ENCODE data around the gene ADCY3.

The ADCY3 gene

GRCh38 chr2:24826773-24827145 lies 93.3 kb downstream of the ADCY3 start:
- in situ Hi-C loops (cut with MboI; ENCODE audit: low pct_unique_long_range_greater_than_20kb, low sequenced_read_pairs): loop anchor here (25.0 kb wide), 1 partner anchor 414 kb away; no protein-coding TSS in a partner anchor

GRCh38 chr2:24825883-24826772 lies 93.9 kb downstream of the ADCY3 start:
- no peak for DNase-seq
- in situ Hi-C loops (cut with MboI; ENCODE audit: low pct_unique_long_range_greater_than_20kb, low sequenced_read_pairs): loop anchor here (25.0 kb wide), 1 partner anchor 414 kb away; no protein-coding TSS in a partner anchor

More at GRCh38 chr2:24826773-24827145, 93.3 kb downstream of the ADCY3 start:
- no peak for DNase-seq

GRCh38 chr2:24824966-24825882 lies 94.8 kb downstream of the ADCY3 start:
- peak; percentile 48 for DNase-seq
- in situ Hi-C loops (cut with MboI; ENCODE audit: low pct_unique_long_range_greater_than_20kb, low sequenced_read_pairs): loop anchor here (25.0 kb wide), 1 partner anchor 413 kb away; no protein-coding TSS in a partner anchor

GRCh38 chr2:24824071-24824588 lies 95.9 kb downstream of the ADCY3 start:
- DNase-seq: no peak
- in situ Hi-C loops (cut with MboI; ENCODE audit: low pct_unique_long_range_greater_than_20kb, low sequenced_read_pairs): no loop called here

- in situ Hi-C loops (cut with MboI; ENCODE audit: low pct_unique_long_range_greater_than_20kb, low sequenced_read_pairs): no loop called here
- no peak for DNase-seq
Observed at GRCh38 chr2:24822049-24822706, 97.9 kb downstream of the ADCY3 start.

GRCh38 chr2:24821433-24821891 lies 98.6 kb downstream of the ADCY3 start:
- in situ Hi-C loops (cut with MboI; ENCODE audit: low pct_unique_long_range_greater_than_20kb, low sequenced_read_pairs): no loop called here
- no peak for DNase-seq

GRCh38 chr2:24820598-24821432 lies 99.2 kb downstream of the ADCY3 start:
- in situ Hi-C loops (cut with MboI; ENCODE audit: low pct_unique_long_range_greater_than_20kb, low sequenced_read_pairs): no loop called here
- DNase-seq: no peak

- in situ Hi-C loops (cut with MboI; ENCODE audit: low pct_unique_long_range_greater_than_20kb, low sequenced_read_pairs): no loop called here
- DNase-seq: no peak
Observed at GRCh38 chr2:24820175-24820513, 99.9 kb downstream of the ADCY3 start.

- in situ Hi-C loops (cut with MboI; ENCODE audit: low pct_unique_long_range_greater_than_20kb, low sequenced_read_pairs): no loop called here
- no peak for DNase-seq
Observed at GRCh38 chr2:24819442-24820174, 100.4 kb downstream of the ADCY3 start.

GRCh38 chr2:24818721-24819167 lies 101.3 kb downstream of the ADCY3 start:
- DNase-seq: no peak
- in situ Hi-C loops (cut with MboI; ENCODE audit: low pct_unique_long_range_greater_than_20kb, low sequenced_read_pairs): no loop called here

GRCh38 chr2:24816884-24817283 lies 103.2 kb downstream of the ADCY3 start:
- no peak for DNase-seq
- in situ Hi-C loops (cut with MboI; ENCODE audit: low pct_unique_long_range_greater_than_20kb, low sequenced_read_pairs): no loop called here

- no peak for DNase-seq
- in situ Hi-C loops (cut with MboI; ENCODE audit: low pct_unique_long_range_greater_than_20kb, low sequenced_read_pairs): no loop called here
Observed at GRCh38 chr2:24816404-24816803, 103.6 kb downstream of the ADCY3 start.

- no peak for DNase-seq
- in situ Hi-C loops (cut with MboI; ENCODE audit: low pct_unique_long_range_greater_than_20kb, low sequenced_read_pairs): no loop called here
Observed at GRCh38 chr2:24815171-24815570, 104.9 kb downstream of the ADCY3 start.

GRCh38 chr2:24814516-24814915 lies 105.5 kb downstream of the ADCY3 start:
- DNase-seq: no peak

GRCh38 chr2:24813691-24814137 lies 106.3 kb downstream of the ADCY3 start:
- in situ Hi-C loops (cut with MboI; ENCODE audit: low pct_unique_long_range_greater_than_20kb, low sequenced_read_pairs): no loop called here
- no peak for DNase-seq

More at GRCh38 chr2:24814516-24814915, 105.5 kb downstream of the ADCY3 start:
- in situ Hi-C loops (cut with MboI; ENCODE audit: low pct_unique_long_range_greater_than_20kb, low sequenced_read_pairs): no loop called here

GRCh38 chr2:24809316-24810007 lies 110.6 kb downstream of the ADCY3 start:
- DNase-seq: no peak
- in situ Hi-C loops (cut with MboI; ENCODE audit: low pct_unique_long_range_greater_than_20kb, low sequenced_read_pairs): no loop called here

- no peak for DNase-seq
Observed at GRCh38 chr2:24806661-24807036, 113.4 kb downstream of the ADCY3 start.

More at GRCh38 chr2:24806661-24807036, 113.4 kb downstream of the ADCY3 start:
- in situ Hi-C loops (cut with MboI; ENCODE audit: low pct_unique_long_range_greater_than_20kb, low sequenced_read_pairs): no loop called here
